Endothelial cell of hepatic sinusoid (primary cell): ENCODE results near the gene STKLD1.

ENCODE experiments used
- in situ Hi-C: cut with HindIII; loops from 2 replicates; pipeline ENCODE4 v1.10.0; 2017; ENCODE audit warnings: low sequenced_read_pairs

The STKLD1 gene

DNA sequence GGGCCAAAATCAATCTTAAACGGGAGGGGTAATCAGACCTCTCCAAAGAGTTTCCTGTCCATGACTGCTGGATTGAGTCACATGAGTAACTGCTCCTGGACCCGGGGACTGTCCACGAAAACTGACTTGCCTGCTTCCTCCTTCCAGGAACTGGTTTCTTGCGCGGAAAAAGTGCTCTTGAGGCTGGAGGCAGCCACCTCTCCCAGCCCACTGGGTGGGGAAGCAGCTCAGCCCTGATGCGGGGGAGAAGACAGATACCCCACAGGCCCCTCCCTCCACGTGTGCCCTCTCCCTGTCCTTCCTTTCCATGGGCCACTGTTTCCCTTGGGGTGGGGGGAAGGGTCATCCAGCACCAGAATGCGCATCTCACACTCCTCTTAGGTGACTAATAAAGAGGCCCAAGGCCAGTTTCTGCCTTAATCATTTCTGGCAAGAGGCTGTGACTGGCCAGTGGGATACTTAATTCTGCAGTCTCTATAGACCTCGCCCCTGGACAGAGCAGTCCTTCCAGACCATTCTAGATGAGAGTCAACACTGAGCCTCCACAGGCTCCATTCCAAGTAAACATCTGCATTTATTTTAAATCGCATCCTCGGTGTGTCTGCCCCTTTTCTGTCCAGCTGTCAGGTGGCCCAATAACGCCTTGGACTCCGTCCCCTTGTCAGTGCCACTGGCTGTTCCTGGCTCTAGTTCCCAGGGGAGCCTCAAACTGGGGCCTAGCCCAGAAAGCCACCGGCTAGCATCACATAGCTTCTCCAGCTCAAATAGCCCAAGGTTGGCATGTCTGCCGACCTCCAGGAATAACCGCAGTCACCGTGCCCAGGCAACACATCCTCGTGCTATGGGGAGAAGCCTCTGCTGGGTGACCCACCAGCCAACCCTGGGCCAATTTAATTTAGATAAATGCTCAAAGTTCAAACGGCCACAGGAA lies 29.6 kb downstream of the STKLD1 start:
- in situ Hi-C loops: no loop called here

DNA sequence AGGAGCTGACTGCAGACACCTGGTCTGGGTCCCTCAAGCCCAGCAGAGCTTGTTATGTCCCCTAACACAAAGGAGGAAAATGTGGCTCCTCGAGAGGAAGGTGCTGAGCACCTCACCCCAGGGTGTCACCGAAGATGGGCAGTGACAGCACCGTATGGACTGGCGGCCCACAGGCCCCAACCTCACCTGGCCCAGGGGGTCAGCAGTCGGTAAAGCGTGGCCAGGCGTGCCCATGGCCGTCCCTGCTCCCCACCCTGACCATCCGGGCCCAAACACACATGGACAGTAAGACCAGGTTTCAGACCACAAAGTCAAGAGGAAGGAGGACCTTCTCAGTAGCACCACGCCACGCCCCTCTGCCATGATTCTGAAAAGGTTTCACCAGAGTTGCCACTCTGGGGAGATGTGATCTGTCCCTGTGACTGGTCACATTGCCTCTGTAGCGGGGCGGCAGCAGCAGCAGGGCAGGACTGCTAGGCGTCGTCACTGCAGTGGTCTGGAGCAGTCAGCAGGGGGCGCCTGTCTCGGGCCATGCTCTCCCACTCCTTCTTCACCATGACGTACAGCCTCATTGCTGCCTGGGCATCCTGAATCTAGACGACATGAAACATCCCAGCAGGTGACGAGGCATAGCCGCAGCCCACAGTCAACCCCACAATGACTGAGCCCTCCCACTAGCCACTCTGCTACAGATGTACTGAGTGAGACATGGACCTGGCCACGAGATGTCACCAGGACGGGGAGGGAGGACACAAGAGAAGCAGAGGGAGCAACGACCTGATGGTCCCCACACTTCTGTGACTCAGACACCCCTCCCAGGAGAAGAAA lies 30.5 kb downstream of the STKLD1 start:
- in situ Hi-C loops: no loop called here

DNA sequence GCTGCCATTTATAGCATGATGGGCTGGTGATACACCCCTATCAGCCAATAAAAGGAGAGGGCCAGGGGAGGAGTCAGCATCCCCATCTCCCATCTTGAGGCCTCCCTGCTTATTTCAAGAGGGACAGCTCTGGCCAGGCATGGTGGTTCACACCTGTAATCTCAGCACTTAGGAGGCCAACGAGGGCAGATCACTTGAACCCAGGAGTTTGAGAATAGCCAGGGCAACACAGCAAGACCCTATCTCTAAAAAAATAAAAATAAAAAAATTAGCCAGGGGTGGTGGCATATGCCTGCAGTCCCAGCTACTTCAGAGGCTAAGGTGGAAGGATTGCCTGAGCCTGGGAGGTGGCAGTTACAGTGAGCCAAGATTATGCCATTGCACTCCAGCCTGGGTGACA lies 31.9 kb downstream of the STKLD1 start:
- in situ Hi-C loops: no loop called here

DNA sequence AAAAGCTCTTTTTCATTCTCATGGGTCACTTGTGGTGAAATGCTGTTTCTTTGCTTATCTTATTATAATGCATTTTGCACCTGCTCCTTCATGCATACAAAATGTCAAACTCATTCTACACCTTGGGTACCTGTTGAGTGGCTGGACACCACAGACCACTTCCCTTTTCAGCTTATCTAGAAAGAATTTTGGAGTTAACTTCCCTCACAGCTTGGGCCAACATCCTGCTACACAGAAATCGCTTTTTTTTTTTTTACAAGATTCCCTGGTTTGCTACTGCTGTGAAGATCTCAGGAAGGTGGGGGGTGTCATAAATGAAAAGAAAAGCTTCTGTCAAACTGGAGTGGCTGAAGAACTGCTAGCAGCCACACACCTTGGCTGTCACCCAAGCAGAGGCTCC lies 39.0 kb downstream of the STKLD1 start:
- in situ Hi-C loops: loop anchor here (5.0 kb wide), 3 partner anchors 38 to 77 kb away; partner anchors contain the start of genes STKLD1 and SURF4

DNA sequence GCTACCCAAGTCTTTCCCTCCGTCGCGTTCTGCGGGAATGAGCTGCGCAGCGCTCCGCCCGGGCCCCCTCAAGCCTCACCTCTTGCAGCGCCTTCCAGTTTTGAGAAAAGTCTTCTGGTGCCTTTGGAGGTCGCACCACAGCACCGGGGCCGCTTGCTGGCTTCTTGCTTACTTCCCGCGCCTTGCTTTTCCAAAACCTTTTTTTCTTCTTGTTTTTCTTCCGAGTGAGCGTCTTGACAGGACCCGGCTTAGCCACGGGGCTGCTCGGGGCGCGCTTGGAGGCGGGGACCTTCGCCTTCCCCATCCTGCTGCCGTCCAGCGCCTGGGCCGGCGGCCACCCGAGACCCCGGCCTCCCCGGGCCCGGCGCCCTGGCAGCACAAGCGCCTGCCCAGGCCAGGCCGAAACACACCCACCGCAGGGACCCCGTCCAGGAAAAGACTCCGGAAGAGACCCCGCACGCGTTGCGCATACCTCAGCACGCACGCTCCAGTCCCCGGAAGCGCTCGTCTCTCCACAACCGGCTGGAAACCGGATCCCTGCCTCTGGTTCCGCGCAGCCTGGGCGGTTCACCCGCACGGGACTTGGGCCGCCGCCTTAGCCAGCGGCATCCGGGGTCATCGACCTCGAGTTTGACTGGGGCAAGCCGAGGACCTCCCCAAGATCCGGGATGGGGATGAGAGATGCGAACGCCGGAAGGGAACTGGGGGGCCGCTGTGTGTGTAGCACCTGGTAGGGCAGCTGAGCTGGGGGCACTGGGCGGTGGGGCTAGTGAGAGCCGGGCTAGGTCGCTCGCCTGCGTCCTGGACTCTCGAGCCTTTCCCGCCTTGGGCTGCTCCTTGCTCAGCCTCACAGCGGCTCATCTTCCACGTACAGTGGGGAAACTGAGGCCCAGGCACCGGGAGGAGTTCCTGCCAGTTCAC lies 41.6 kb downstream of the STKLD1 start, which contains the start of gene REXO4:
Gene REXO4, minus strand, starts transcription at position 470 of the 921 bp plus-strand sequence. Its CDS starts 166 bp downstream, at position 304.
- in situ Hi-C loops: loop anchor here (5.0 kb wide), 3 partner anchors 40 to 74 kb away; partner anchors contain the start of genes STKLD1 and SURF4

DNA sequence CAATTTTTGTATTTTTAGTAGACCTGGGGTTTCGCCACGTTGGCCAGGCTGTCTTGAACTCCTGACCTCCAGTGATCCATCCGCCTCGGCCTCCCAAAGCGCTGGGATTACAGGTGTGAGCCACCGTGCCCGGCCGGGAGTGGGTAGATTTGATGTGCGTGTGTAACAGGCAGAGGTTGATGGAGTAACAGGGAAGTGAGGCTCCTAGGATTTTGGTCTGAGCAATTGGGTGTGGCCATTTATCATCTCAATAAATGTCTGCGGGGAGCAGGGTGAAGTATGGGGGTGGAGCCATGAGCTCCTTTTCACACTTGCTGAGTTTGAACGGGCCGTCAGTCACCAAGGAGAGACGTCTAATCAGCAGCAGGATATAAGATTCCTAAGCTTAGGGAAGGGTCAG lies 42.8 kb downstream of the STKLD1 start:
- in situ Hi-C loops: loop anchor here (5.0 kb wide), 3 partner anchors 42 to 73 kb away; partner anchors contain the start of genes STKLD1 and SURF4

DNA sequence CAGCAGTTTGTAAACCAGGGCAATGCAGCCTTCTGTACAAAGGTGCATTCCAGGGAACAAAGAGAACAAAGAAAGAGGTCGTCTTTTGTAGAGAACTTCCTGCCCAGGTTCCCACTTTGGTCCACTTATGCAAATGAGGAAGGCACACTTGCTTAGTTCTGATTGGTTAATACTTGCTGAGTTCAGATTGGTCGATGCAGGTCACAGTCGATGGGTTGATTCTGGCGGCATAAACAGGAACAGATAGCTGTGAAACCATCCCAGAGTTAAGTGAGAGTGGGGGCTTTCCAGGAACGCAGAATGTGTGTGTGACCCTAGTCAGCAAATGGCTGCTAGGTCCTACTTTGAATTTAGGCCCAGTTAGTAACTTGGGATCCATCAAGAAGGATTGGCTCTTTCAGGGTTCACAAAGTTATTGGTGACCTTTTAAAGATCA lies 44.2 kb downstream of the STKLD1 start:
- in situ Hi-C loops: no loop called here

DNA sequence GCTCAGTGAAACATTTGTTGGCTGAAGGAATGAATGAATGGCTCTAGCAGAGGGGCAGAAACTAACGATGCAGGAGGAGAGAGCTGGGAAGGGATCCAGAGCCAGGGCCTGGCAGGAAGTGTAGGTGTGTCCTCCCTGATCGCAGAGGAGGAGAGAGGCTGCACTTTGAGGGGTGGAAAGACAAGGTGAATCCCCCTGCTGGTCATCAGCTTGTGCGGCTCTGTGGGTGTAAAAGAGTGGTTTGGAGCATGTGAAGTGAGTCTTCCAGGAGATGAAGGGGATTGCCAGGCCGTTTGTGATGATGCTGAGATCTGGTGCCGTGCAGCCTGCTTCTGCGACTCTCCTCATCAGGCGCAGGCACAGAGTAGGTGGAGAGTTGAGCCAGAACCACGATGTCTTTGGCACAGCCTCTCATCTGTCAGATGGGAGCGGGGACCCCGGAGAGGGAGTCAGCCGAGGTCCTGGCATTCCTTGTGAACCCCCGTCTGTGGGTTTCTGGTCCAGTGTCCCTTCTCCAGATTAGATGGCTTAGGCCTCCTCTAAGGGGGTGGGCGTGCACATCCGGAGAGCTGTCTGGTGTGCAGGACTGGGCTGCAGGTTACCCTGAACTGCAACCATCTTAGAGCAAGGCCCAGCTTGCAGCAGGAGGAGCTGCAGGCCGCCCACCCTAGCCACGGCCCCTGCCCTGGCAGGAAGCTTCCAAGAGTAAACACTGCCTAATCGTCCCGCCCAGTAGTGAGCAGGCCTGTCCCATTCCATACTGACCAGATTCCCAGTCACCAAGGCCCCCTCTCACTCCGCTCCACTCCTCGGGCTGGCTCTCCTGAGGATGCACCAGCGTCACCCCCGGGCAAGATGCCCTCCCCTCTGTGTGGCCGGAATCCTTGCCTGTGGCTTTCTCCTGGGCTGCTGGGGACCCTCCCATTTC lies 45.7 kb downstream of the STKLD1 start, which contains the start of gene ADAMTS13:
Gene ADAMTS13, plus strand, starts transcription at position 753 of the 928 bp plus-strand sequence. Its CDS starts 77 bp downstream, at position 830.
- in situ Hi-C loops: no loop called here

GRCh38 chr9:133423216-133423615 lies 47.0 kb downstream of the STKLD1 start:
- in situ Hi-C loops: no loop called here

- in situ Hi-C loops: no loop called here
These were observed 48.0 kb downstream of the STKLD1 start for GRCh38 chr9:133424187-133424586.

DNA sequence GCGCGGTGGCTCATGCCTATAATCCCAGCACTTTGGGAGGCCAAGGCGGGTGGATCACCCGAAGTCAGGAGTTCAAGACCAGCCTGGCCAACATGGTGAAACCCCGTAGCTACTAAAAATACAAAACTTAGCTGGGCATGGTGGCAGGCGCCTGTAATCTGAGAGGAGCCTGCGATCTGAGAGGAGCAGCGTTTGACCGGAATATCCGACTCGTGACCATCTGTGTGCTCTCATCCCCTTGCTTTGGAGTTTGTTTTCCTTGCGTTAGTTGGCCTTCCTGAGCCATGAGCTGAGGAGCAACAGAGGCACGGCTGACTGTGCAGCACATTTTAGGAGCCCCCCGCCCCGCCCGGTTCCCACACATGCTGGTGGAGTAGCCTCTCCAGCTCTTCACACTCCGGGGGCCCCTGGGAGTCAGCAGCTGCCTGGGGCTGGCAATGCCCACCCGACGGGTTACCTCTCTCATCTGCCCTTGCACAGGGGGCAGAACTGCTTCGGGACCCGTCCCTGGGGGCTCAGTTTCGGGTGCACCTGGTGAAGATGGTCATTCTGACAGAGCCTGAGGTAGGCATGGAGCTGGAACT lies 49.0 kb downstream of the STKLD1 start:
- in situ Hi-C loops: no loop called here

DNA sequence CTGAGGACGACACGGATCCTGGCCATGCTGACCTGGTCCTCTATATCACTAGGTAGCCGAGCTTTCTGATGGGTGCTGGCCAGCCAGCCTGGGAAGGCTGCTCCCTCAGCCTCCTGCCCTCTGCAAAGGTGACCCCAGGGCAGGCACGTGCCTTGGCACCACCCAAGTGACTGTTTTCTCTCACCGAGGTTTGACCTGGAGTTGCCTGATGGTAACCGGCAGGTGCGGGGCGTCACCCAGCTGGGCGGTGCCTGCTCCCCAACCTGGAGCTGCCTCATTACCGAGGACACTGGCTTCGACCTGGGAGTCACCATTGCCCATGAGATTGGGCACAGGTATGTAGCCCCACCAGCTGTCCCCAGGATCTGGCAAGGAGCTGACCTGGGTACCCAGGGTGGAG lies 49.8 kb downstream of the STKLD1 start:
- in situ Hi-C loops: no loop called here

DNA sequence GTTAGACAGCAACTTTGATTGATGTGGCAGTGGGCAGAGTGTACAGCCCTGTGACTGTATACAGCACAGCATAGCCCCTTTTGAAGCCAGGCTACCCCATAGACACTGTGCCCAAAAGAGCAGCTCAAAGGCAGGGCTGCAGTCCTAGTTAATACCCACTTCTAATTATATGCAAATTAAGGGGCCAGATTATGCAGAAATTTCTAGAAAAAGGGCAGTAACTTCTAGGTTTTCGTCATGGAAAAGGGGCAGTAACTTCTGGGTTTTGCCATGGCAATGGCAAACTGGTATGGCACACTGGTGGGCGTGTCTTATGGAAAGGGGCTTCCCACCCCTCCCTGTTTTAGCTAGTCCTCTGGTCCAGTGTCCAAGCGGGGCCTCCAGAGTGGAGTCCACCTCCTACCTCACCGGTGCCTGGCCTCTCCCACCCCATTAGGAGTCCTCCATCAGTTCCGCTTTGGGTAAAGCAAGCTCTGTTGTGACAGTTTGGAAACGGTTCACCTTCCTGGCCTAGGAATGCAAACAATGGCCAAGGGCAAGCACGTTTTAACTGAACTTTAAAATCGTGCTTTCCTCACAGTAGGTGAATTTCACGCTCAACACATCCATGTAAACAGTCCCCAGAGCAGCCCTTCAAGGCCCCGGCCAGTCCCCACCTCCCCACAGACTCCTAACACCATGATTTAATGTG lies 51.6 kb downstream of the STKLD1 start:
- in situ Hi-C loops: no loop called here

- in situ Hi-C loops: no loop called here
These were observed 52.5 kb downstream of the STKLD1 start for GRCh38 chr9:133428617-133429101.

GRCh38 chr9:133429214-133429613 lies 53.0 kb downstream of the STKLD1 start:
- in situ Hi-C loops: no loop called here

- in situ Hi-C loops: no loop called here
These were observed 53.5 kb downstream of the STKLD1 start for GRCh38 chr9:133429641-133430161.

DNA sequence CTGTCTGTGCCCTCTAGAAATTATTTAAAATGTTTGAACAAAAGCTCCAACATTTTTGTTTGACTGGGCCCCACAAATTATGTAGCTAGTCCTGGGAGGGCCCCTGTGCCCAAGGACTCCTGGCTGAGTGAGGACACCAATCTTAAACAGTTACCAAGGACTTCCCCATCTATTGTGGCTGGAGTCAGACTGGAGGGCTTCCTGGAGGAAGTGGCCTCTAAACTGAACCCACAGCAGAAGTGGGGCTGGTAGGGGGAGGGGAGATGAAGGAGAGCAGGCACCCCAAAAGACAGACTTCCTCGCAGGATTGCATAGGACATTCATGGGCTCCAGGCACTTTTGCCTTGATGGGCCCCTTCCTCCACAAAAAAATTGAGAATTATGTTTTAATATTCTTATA lies 54.1 kb downstream of the STKLD1 start:
- in situ Hi-C loops: no loop called here

- in situ Hi-C loops: no loop called here
These were observed 57.2 kb downstream of the STKLD1 start for GRCh38 chr9:133433351-133433843.
